GM21619 (cell line): ENCODE data around the gene PCA3.

Experiments
- ATAC-seq: cut with Tn5 transposase; IDR thresholded peaks from one replicate; pipeline ENCODE4 v1.9.1; 2021; ENCODE audit not compliant: unreplicated experiment

Gene PCA3

DNA sequence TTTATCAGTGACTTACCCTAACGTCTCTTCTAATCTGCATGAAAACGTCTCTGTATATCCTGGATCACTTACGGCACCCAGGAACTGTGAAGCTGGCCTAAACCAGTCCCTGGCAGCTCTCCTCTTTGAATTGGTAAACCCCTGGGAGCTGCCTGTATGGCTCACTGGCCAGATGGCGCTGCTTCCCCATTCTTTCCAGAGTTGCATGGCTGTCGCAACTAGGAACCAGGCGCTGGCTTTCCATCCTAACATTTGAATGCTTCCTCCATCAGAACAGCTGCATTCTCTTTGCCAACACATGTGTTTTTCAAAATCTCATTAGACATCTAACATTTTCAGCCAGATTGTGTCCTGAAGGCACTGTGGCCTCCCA is 8.0 kb upstream of the PCA3 start:
- no peak for ATAC-seq

DNA sequence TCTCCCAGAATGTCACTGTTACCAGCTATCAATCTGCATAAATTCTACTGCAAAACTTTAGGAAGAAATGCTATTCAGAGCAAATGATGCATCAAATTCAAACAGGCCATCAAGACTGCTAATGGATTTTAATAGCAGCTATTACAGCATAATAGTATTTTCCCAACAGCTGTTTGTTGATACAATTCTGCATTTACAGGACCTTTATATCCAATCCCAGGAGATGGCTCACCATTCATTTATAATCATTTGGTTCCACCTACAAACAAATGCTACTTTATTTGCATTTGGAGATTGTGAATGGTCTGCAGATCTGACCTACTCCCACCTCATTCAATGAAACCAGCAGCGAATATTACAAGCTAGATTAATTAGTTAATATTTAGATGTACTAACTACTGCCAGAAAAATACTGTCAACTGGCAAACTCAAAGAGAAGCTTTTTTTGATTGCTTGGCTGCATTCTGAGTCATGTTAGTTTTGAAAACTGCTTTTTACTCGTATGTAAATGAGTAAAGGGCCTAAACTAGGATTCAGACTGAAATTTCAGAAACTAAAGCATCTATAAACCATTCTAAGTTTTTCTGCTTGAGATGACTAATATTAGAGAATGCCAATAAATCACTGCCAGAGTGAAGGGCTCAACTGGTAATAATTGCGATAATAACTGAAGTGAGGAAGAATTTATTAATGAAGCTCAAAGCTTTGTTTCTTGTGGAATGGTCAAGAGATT is 7.1 kb upstream of the PCA3 start:
- no peak for ATAC-seq

DNA sequence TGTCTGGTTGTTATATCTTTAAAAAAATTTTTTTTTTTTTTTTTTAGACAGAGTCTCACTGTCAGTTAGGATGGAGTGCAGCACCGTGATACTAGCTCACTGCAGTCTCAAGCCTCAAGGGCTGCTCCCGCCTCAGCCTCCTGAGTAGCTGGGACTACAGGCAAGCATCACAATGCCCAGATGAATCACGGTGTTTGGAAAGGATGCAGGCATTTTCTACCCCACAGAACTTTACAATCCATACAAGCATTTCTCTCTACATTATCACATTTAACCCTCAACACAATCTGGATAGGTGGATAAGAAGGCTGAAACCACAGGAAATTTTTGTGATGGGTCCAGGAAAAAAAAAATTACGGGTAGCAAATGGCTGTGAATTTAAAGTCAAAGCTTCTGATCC is 5.8 kb upstream of the PCA3 start:
- no peak for ATAC-seq

DNA sequence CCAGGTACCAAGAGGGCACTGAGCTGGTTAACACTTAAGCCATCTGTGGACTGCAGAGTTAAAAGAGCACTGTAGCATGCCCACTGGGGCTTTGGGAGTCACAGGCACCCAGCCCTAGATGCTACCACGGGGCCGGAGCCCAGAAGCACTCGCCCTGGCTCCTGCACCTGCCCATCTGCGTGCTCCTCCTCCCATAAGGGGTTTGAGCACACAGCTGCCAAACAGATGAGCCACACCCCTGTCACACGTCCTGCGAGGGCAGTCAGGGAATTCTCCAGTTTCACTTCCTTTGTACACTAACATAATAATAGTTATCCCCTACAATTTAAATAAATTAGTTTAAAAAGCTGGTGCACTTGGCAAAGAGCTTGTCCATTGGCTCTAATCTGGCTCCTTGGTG is 4.5 kb upstream of the PCA3 start:
- ATAC-seq: no peak

DNA sequence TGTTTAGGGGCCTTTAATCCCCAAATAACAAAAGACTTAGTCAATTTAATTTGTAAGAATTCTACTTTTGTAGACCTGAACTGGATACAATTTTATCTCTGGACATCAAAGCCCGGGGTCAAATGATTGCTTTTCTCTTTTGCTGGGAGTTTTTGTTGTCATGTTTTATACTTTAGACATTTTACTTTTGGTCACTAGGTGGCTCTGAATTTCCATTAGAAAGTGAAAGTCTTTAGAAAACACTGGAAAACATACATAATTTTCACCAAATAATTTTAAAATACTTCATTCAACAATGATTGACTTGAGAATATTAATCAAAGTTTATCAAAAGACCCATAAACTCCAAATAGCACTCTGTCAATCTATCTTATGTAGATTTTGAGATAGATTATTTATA is 2.8 kb upstream of the PCA3 start:
- ATAC-seq: no peak

DNA sequence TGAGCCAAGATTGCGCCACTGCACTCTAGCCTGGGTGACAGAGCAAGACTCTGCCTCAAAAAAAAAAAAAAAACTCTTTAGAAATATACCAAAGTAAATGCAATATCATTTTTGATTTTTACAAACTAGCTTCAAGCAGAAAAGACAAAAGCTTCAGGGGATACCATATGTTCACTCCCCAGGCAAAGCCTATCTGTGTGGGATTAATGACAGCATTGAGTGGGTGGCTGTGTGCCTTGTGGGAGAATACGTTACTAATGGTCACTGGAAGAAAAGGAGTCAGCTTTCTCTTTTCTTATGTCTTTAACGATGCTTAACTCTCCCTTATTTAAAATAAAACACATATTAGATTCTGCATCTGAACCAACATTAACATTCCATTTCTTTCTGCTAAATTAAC is 1.9 kb downstream of the PCA3 start:
- no peak for ATAC-seq

DNA sequence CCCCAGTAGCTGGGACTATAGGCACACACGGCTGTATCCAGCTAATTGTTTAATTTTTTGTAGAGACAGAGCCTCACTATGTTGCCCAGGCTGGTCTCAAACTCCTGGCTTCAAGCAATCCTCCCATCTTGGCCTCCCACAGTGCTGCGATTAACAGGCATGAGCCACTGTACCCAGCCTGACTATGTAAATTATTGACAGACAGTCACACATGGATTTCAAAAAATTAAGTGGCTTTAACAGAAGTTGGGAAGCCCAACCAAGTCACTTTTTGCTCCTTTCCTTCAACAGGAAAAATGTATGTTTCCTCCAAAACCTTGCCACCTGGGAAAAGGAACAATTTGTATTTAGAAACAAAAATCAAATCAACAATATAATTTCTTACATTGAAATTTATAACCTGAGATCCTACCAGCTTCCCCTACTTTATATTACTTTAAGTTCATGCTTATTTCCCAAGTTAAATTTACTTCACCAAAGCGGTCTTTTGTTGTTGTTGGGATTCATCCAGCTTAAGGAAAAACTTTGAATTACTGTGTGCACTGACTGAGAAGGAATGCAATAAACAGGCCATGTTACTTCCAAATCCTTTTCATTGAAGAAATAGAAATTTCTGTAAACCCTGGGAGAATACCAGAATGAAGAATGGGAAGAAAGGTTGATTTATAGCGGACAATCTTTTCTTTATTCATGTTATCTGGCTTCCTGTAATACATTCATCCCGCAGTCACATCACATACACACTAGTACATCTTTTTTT is 8.6 kb downstream of the PCA3 start:
- ATAC-seq: no peak

DNA sequence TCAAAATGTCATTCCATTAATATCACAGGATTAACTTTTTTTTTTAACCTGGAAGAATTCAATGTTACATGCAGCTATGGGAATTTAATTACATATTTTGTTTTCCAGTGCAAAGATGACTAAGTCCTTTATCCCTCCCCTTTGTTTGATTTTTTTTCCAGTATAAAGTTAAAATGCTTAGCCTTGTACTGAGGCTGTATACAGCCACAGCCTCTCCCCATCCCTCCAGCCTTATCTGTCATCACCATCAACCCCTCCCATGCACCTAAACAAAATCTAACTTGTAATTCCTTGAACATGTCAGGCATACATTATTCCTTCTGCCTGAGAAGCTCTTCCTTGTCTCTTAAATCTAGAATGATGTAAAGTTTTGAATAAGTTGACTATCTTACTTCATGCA is 20.6 kb downstream of the PCA3 start:
- ATAC-seq: no peak

DNA sequence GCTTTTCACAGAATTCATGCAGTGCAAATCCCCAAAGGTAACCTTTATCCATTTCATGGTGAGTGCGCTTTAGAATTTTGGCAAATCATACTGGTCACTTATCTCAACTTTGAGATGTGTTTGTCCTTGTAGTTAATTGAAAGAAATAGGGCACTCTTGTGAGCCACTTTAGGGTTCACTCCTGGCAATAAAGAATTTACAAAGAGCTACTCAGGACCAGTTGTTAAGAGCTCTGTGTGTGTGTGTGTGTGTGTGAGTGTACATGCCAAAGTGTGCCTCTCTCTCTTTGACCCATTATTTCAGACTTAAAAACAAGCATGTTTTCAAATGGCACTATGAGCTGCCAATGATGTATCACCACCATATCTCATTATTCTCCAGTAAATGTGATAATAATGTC is 21.3 kb downstream of the PCA3 start:
- no peak for ATAC-seq

DNA sequence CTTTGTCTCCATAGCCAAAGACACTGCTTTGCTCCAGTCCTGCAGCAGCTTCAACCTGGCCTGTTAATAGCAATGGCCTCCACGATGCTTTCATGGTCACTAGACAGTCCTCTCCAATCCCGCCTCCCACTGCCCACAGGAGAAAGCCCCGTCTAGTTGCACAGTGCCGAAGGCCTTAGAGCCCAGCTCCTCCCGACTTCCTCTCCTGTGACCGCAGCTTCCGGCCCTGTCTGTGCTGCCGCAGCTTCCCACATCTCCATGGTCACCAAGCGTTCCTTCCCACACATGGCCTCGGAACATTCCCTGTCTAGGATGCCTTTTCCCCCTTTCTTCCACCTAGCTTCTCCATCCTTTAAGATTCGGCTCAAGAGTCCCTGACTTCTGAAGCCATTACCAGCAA is 23.4 kb downstream of the PCA3 start:
- ATAC-seq: no peak

DNA sequence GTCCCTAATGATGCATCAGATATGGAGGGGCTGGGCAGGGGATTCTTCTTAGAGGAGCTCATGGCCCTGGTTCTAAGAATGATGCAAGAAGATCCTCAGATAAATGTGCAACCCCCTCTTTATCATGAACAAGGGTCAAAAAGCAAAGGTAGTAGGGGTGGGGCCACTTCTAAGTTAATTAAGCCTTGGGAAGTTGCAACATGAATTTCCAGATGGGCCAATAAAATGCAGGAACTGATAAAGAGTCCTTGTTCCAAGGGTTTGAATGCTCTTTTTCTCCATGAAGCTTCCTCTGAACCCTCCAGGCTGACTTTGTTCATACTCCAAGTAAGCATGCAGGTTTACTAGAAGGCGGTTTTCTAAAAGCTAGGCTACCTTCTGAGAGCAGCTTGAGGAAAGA is 25.6 kb downstream of the PCA3 start:
- ATAC-seq: no peak

DNA sequence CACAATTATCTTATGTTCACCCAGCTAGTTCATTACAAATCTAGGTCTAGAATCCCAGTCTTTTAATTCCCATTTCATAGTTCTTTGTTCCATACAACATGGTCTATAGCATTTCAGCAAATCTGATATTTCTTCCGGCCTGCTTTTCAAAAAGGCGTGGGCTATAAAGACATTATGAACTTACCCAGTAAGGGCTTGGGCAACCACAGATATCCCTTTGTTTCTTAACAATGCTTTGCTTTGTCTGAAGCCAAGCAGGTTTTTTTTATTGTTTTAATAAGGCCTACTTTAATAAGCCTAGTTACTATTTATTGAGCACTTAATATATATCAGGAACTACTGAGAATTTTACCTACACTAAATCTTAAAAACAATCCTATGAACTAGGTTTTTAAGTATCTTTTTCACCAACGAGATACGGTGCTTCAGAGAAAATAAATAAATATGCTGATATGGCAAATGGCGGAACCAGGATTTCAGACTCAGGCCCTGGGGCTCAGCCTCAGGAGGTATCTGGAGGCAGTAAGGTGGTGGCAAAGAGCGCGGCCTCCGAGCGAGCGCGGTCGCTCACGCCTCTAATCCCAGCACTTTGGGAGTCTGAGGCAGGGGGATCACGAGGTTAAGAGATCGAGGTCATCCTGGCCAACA is 29.7 kb downstream of the PCA3 start:
- ATAC-seq: no peak

DNA sequence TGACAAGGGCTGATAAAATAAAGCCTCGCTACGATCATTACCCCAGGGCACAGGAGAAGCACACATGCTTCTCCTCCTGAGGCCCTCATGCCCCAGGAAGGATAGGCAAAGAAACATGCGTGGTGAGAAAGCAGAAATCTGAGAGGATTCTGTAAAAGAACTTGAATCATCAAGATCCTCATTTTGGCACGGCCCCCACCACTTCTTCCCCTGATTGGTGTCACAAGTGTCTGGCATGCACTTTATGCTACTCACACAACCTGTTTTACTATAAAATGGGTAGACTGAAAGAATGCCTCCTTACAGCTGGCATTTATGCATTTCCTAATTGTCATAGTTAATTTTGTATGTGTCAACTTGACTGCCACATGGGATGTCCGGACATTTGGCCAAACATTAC is 32.1 kb downstream of the PCA3 start:
- ATAC-seq: no peak

DNA sequence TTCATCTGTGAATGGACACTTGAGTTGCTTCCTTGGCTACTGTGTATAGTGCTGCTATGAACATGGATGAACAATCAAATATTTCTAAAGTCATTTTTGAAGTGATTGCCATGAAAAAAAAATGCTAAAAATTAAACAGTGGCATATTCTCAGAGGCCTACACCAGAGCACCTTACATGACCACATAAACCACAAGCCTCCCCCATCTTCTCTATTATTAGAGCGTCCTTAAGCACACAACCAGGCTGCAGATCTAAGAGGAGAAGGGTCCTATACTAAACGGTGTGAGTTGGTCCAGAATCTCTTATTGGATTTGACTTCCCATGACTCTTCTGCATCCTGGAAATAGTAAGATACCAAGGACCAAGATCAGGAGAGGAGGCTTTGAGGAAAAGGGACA is 34.3 kb downstream of the PCA3 start:
- no peak for ATAC-seq

DNA sequence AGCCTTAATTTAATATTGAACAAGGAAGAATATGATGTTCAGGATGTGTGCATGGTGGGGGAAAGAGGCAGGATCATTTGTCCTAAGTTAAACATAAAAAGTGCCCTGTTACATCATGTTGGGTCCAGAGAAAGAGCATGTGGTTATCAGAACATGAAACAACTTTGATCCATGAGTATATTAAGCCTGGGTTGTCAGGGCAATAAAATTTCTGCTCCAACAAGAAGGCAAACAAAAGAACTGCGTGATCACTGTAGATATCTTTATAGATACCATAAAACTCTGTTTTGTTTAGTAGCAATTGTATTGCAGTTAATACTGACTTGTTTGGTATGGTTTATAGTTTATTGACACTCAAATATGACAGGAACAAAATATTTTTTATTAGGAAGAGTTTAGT is 35.2 kb downstream of the PCA3 start:
- no peak for ATAC-seq

DNA sequence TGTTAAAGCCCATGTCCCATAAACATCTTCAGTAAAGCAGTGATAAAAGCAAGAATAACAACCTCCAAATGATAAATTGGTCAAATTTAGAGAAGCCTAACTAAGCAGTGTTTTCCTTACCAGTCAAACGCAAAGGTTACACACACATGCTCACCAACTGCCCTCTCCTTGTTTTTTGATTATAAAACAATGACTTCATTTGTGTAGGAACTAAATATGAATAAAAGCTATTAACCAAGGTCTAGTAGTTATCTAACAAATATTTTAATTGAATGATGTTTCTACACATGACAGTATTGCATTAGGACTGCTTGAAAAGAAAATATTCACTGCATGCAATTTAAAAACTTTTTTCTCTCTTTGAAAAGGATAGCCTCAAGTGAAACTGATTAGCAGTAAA is 36.7 kb downstream of the PCA3 start:
- no peak for ATAC-seq

DNA sequence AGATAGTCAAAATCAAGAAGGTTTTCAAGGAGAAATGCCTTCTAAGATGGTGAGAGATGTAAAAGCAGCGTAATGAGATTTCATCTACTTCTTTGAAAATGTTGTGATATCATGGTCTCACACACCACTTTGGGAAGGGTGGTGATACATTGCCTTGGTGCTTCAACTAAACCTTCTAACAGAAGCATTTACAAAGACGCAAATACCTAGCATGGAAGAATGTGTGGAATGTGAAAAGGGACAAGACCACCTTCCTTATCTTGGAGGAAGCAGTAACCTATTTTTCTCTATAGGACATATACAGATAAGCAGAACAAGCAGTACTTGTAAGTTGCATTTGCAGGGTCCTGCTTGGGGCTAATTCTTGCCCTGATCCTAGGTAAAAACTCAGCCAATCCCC is 38.8 kb downstream of the PCA3 start:
- ATAC-seq: no peak

DNA sequence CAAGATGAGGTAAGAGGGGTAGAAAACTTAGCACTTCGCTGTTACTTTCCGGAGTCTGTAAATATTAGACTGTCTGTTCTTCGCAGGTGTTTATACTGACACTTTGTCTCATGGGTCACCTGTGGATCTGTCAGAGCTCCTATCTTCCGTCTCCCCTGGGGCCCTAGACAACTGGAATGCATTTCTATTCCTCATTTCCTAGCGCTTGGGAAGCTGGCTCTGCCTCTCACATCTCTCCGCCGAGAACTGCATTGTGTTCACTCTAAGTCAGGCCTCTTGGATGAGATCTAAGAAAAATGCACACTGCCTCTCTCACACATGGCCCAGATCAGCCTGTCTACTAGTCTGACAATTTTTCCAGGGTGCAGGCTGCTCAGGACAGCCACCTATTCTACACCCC is 39.5 kb downstream of the PCA3 start:
- no peak for ATAC-seq

DNA sequence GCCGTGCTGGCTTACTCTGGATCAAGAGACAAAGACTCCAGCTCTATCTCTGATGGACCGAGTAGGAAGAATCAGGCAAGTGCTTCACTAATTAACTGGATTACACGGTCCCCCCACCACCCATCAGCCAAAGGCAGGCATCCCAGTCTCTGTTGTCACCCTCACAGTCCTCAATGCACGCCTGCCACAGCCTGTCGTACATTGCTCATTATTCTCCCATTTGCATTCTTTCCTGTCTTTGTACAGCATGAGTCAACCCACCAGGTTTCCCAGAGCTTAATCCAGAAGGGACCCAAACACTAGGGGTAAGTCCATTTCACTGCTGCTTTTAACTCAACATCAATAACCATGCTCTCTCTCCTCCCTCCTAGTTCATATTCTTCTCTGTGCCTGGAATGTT is 44.4 kb downstream of the PCA3 start:
- no peak for ATAC-seq

DNA sequence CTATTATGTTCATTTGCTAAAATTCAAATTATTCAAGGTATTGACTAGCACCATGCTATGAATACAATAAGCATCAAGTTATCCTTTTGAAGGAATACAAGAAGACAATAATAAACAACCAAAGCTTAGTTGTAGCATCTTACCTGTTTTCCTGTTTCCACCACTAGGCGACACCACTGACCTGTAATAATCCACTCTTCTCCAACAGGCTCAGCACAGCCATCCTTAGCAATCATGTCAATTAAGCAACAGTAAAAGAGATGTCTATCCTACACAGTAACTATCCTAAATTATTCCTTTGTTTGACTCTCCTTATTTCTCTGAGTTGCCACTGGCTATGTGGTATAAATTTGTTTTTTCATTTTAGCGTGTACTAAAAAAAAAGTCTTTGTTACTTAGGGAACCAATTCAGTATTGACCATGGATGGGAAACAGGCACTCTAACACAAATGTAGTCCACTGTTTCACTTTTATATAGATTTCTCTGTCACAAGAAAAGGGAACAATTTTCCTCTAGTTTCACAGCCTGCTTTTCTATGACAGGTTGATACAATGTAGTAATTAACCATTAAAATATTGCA is 46.2 kb downstream of the PCA3 start:
- ATAC-seq: peak; percentile 70

DNA sequence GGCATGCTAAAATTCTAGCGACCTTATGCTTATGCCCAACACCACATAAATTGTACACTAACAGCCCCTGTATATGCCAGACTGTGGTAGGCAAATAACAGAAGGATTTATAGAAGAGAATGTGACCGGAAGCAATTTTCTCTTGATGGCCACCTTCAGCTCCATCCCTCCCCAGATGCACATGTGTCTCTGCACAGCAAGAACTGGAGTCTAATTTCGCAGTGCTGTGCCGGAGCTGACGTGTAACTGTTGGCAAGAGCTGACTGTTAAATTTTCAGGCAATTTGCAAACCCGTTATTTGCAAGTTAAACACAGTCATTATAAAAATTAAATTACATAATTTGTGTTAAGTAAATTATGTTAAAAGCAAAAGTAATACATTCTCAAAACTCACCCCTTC is 48.4 kb downstream of the PCA3 start:
- ATAC-seq: no peak

DNA sequence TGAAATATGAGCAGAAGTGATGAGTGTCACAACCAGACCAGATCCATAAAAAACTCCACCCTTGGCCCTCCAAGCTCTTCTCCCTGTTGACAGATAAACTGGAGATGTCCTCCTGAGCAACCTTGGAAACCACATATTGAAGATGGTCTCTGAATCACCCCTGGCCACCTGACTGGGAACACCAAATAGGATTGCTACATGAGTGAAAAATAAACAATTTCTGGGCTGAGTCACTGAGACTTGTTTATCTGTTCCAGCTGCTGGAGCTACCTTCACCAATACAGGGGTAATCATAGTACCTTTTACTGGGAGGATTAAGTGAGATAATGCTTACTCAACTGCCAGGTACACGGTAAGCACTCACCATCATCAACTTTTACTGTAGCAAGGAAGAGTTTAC is 53.3 kb downstream of the PCA3 start:
- ATAC-seq: no peak
